ENCODE measurements around the gene CHD6.

GRCh38 chr20:41553142-41553879 is 64.9 kb downstream of the CHD6 start:
- TF ChIP-seq POLR2A (IDR thresholded peaks at IDR 0.05), result no peak
- TF ChIP-seq CTCF (IDR thresholded peaks at IDR 0.05), result no peak
